Psoas muscle (tissue), 8 donors: ENCODE data around the gene ZNF385A. TPM values are rescaled to one million over a fixed set of nuclear protein-coding genes. Genes with fewer than 3 reads are reported as not detected.
A peak's percentile ranks its signal among the peaks of the same experiment; 100 is the strongest.

Experiments used
- ATAC-seq, 4 donors: fragments of 200-7000 bp; cut with Tn5 transposase; one replicate each; pipeline ENCODE4 v1.9.1; 2020; ENCODE audit warnings: moderate library complexity in 3 of 4, mild to moderate bottlenecking in 2 of 4
- DNase-seq, 2 donors: peaks; one replicate each; pipeline ENCODE4 v3.0.0-alpha.2; 2020
- H3K27ac ChIP-seq: fragments of 200-600 bp; one replicate; pipeline ENCODE4 v1.8.0; 2022
- H3K27me3 ChIP-seq, 3 donors: fragments of 200-600 bp in 1 of 3; one replicate each; pipeline versions ENCODE4 v1.6.1 to v1.8.0; 2013 to 2022; ENCODE audit warnings: low read length in 2 of 3, mild to moderate bottlenecking in 2 of 3, moderate library complexity in 1 of 3; ENCODE audit not compliant: insufficient read depth in 3 of 3
- H3K36me3 ChIP-seq, 2 donors: fragments of 200-600 bp in 1 of 2; one replicate each; pipeline versions ENCODE4 v1.6.1 to v1.8.0; 2013 to 2022; ENCODE audit warnings: low read depth in 1 of 2, mild to moderate bottlenecking in 1 of 2, moderate library complexity in 1 of 2; ENCODE audit not compliant: insufficient read depth in 1 of 2
- H3K4me1 ChIP-seq: fragments of 200-600 bp; one replicate; pipeline ENCODE4 v1.8.0; 2022
- H3K4me3 ChIP-seq: fragments of 200-600 bp; one replicate; pipeline ENCODE4 v1.8.0; 2022; ENCODE audit warnings: mild to moderate bottlenecking
- H3K9me3 ChIP-seq: fragments of 200-600 bp; one replicate; pipeline ENCODE4 v1.8.0; 2022
- WGBS, 3 donors: extraction: QIAGEN DNeasy Blood & Tissue Kit; methylation state at CpG; one replicate each; pipeline versions ENCODE4 v1.1.6 to v1.1.7; 2013; 5-methylcytosine and 5-hydroxymethylcytosine counted together
- intact Hi-C, 2 donors: fragments of 100-400 bp; cut with DNase I; formaldehyde crosslinking; loops; one replicate each; pipeline versions ENCODE4 v1.11.0 to v1.14.2; 2022
- polyA plus RNA-seq, 3 donors: library from polyadenylated mRNA; stranded (reverse); fragments of 200-250 nt; gene quantifications; one replicate each; pipeline ENCODE4 v1.2.3, GENCODE V29; 2013
- total RNA-seq, 4 donors: library from RNA; stranded (reverse); fragmentation: NEBNext Ultra II Directional in 2 of 4; extraction: Animal tissue kit (Norgen Biotek cat#: 25700) in 2 of 4; gene quantifications; one replicate each; pipeline versions ENCODE4 v1.2.1 to v1.2.4, GENCODE V29; 2021 to 2023
- TF ChIP-seq, protein P1 (sequence below): fragments of 200-600 bp; IDR thresholded peaks from one replicate; pipeline ENCODE4 v1.8.0; 2022; ENCODE audit warnings: antibody characterized with exemption
- donor health status: healthy with polysubstance abuse.
- donor health status: DM: no; HTN: no; CAD: no; lungs with moderate emphysema.
- donor health status: Bipolar disorder and iron deficiency.
- donor health status: healthy.
- donor health status: DM: yes; HTN: yes; CAD: no.
- donor health status: DM: no; HTN: no; CAD: no.
- donor health status: DM: no; HTN: no; CAD: no.
- donor health status: DM: yes; HTN: yes; CAD: no.

The ZNF385A gene
- total and polyA plus RNA-seq, 7 donors, result 4.9 to 85.8 (median 28.0) TPM

DNA sequence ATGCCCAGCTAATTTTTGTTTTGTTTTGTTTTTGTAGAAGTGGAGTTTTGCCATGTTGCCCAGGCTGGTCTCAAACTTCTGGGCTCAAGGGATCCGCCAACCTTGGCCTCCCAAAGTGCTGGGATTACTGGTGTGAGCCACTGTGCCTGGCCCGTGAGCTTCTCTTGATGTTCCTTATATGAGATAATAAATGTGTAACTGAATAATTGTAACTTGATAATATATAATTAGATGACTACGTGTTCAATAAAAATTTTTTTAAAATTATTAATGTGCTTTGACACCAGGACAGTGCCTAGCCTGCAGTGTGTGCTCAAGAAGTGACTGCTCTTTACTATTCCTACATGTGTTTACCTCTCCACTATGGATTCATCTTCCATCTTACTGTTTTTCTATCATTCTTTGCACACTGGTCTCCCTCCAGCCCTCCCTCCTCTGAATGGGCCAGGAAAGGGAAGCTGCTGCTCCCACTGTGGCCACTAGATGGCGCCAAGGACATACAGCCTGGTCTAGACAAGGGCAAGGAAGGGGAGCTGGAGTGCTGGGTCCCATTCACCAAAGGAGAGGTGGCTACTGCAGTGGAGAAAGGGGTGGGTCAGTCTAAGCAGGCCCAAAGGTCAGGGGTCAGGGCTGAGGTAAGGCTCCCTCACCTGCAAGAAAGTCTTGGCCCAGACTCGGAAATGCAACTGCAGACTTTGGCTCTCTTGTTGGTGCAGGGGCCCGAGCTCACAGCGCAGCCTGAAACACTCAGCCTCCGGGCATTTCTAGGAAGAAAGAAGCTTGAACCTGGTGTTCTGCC lies 14.7 kb upstream of the ZNF385A start:
- Histone ChIP-seq H3K27me3 (no peaks in the 10 kb centered on the region), H3K27ac (no peak overlapping the region), H3K4me3 (no peak overlapping the region), H3K4me1 (no peaks in the 10 kb centered on the region), H3K36me3 (peaks cover 17 to 97% of the 10 kb centered on the region in 2 donors), H3K9me3 (no peaks in the 10 kb centered on the region)
- 66 to 76% (median 71%) methylated on average over 8 of the region's 8 CpGs for WGBS, 3 donors
- peak; percentile 84 to 91 (median 88) for ATAC-seq
- intact Hi-C loops, result loop anchor here in 1 of 2 donors (1.0 kb wide), 1 partner anchor 40 kb away; no protein-coding TSS in a partner anchor
- DNase-seq, result peak; percentile 88 to 93
- TF ChIP-seq, protein P1, sequence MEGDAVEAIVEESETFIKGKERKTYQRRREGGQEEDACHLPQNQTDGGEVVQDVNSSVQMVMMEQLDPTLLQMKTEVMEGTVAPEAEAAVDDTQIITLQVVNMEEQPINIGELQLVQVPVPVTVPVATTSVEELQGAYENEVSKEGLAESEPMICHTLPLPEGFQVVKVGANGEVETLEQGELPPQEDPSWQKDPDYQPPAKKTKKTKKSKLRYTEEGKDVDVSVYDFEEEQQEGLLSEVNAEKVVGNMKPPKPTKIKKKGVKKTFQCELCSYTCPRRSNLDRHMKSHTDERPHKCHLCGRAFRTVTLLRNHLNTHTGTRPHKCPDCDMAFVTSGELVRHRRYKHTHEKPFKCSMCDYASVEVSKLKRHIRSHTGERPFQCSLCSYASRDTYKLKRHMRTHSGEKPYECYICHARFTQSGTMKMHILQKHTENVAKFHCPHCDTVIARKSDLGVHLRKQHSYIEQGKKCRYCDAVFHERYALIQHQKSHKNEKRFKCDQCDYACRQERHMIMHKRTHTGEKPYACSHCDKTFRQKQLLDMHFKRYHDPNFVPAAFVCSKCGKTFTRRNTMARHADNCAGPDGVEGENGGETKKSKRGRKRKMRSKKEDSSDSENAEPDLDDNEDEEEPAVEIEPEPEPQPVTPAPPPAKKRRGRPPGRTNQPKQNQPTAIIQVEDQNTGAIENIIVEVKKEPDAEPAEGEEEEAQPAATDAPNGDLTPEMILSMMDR, result peak; percentile 99

DNA sequence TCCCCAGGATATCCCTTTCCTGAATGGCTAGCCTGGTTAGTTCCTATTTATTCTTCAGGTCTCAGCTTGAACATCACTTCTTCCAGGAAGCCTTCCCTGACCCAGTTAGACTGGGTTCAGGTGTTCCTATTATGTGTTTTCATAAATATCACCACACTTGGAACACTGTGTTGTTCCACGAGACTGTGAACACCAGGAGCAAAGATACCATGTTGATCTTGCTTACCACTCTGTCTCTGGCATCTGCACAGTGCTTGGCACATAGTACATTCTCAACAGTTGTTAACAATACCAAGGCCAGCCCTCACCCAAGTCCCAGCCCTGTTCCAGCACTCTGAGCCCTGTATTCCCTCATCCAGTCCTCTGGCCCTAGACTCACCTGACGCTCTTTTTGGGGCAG lies 13.7 kb upstream of the ZNF385A start:
- H3K36me3 ChIP-seq, result peaks cover 14 to 88% of the 10 kb centered on the region in 2 donors
- DNase-seq (peak in 1 of 2 donors; percentile 42), ATAC-seq (no peak)
- no peaks in the 10 kb centered on the region for H3K4me1 ChIP-seq
- TF ChIP-seq, protein P1, result no peak
- H3K27me3 ChIP-seq, result no peaks in the 10 kb centered on the region
- intact Hi-C loops, result no loop called here
- H3K9me3 ChIP-seq, result no peaks in the 10 kb centered on the region
- H3K4me3 ChIP-seq, result no peak overlapping the region
- 75 to 91% (median 78%) methylated on average over 2 of the region's 2 CpGs for WGBS, 3 donors
- no peak overlapping the region for H3K27ac ChIP-seq

DNA sequence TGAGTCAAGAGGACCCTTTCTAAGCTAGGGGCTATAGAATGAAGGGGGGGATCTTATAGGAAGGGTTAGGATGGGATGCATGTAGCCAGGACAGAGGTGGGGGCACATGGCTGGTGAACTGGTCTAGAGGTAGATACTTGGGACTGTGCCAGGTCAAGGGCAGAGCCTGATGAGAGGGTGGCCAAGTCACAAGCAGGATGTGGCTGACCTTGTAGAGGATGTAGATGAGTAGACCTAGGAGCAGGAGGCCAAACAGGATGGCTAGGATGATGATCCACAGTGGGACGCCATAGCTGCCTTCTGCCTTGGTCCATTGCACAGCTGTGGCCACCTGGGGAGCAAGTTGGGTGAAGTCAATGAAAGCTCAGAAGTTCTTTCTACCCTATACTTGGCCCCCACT lies 12.6 kb upstream of the ZNF385A start:
- ATAC-seq (no peak), DNase-seq (peak in 1 of 2 donors; percentile 23)
- Histone ChIP-seq H3K27me3 (no peaks in the 10 kb centered on the region), H3K36me3 (peaks cover 9 to 77% of the 10 kb centered on the region in 2 donors), H3K4me1 (no peaks in the 10 kb centered on the region), H3K4me3 (no peak overlapping the region), H3K9me3 (no peaks in the 10 kb centered on the region), H3K27ac (no peak overlapping the region)
- intact Hi-C loops, result no loop called here
- TF ChIP-seq, protein P1, result no peak
- WGBS, 3 donors, result 92 to 100% (median 96%) methylated on average over 1 of the region's 1 CpG

DNA sequence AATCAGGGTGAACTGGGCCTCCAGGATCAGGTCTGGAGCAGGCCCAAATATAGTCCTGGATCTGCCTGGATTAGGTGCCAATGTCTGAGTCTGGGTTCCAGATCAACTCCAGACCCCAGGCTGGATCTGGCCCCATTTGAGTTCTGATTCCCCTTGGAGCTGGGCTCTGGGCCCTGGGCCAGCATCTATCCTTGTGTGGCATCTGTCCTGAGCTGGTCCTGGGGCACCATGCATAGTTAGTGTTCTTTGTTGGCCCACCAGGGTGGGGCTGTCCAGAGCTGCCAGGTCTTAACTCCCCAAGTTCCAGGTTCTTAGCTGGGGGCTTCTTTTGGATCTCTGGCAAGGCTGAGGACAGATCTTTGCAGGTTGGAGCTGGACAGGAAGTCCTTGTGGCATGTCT lies 11.0 kb upstream of the ZNF385A start:
- Histone ChIP-seq H3K4me3 (no peak overlapping the region), H3K27me3 (no peaks in the 10 kb centered on the region), H3K9me3 (no peaks in the 10 kb centered on the region), H3K4me1 (no peaks in the 10 kb centered on the region), H3K27ac (no peak overlapping the region), H3K36me3 (peaks cover 7 to 61% of the 10 kb centered on the region in 2 donors)
- DNase-seq, result no peak
- TF ChIP-seq, protein P1, result no peak
- intact Hi-C loops, result no loop called here
- ATAC-seq, result no peak
